IPS DF 19.7 (cell line): ENCODE data around the gene REX1BD.
A peak's percentile ranks its signal among the peaks of the same experiment; 100 is the strongest.
"Not testable (repeated sequence)": the region's sequence is repeated elsewhere in the genome, so short reads cannot be mapped to it uniquely, and the experiment has no call there.

Source experiments
- DNase-seq: peaks from one replicate; pipeline ENCODE4 v3.0.0-alpha.2; 2013; ENCODE audit warnings: low read depth, low spot score

The REX1BD gene

GRCh38 chr19:18588611-18589379 lies at the start of gene REX1BD:
Gene REX1BD (plus strand): TSS chr19:18588798. CDS start chr19:18588802, 4 bp downstream.
- no peak for DNase-seq

GRCh38 chr19:18539372-18539771 lies 49.2 kb upstream of the REX1BD start:
- no peak for DNase-seq

GRCh38 chr19:18540200-18540599 lies 48.4 kb upstream of the REX1BD start:
- not testable (repeated sequence) for DNase-seq

- DNase-seq, result no peak
These were observed 47.2 kb upstream of the REX1BD start for GRCh38 chr19:18541258-18541991.

GRCh38 chr19:18541992-18542940 lies 46.3 kb upstream of the REX1BD start:
- no peak for DNase-seq

DNA sequence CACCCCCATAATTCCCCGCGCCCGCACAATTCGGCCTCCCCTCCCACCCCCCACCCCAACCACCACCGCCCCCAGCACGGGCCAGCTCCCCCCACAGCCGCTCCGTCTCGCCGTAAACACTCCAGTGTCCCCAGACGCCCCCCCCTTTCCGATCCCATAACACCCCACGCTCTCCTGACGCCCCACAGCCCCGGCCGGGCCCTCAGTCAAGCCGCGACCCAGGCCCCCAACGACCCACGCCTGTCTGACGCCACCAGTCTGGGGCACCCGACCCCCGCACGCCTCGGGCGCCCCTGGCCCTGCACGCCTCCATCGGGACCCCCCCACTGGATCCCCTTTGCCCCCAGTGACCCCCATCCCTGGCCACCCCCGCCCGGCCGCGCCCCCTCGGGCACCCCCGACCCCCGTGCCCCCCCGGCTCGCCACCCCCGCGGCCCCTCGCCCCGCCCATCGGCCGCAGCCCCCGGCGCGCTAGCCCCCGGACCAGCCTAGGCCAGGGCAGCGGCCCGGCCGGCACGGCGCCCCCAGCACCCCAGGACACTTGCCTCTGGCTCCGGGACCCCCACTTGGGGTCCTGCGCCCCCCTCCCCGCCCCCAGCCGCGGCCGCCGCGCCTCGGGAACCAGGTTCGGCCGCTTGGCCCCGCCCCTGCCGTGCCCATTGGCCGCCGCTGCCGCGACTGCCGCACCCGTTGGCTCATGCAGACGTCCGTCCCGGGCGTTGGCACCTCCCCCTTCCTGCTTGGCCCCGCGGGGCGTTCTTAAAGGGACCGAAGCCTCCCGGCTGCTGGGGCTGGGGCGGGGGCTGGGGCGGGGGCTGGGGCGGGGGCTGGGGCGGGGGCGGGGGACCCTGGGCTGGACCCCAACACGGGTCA lies 45.4 kb upstream of the REX1BD start, which contains the start of gene FKBP8:
FKBP8 (minus strand) TSS at position 633 of the 873 bp plus-strand sequence. CDS start 1,603 bp downstream, outside the sequence.
- DNase-seq, result no peak

DNA sequence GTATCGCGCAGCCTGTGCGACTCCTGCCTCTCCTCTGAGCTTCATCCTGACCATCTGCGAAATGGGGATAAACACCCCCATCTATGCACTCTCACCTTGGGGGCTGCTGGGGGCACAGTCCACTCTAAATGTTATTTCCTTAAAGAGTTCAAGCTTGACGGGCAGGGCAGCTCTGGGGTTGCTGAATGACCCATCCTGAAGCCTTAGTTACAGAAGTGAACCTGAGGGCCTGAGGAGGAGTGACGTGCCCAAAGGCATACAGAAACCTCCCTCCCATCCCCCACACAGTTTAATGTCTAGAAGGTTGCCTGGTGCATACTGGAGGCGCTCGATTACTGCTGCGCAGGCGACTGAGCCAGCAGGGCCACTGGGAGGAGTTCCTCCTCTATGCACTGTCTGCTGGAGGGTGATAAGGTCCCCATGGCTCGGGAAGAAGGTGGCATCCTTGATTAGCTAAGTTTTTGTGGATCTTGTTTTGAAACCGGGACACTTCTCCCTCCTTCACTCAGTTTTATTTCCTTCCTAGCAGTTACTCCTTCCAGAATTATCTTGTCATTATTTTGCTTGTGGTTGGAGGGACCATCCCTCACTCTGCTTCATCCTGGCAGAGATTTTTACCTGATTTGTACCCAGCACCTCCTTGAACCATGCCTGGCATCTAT lies 44.7 kb upstream of the REX1BD start:
- no peak for DNase-seq

DNA sequence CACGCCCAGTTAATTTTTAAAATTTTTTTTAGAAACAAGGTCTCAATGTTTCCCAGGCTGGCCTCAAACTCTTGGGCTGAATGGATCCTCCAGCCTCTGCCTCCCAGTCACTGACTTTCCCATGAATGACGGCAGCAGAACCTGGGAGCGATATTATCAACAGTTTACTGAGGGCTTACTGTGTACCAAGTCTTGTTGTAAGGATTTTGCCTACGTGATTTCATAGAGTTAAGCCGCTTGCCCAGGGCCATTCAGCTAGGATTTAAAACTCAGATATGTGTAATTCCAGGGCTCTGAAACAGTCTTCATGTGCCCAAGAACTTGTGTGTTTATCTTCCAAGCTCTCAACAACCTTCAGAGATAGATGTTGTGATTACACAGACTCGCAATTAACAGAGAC lies 37.0 kb upstream of the REX1BD start:
- no peak for DNase-seq

DNA sequence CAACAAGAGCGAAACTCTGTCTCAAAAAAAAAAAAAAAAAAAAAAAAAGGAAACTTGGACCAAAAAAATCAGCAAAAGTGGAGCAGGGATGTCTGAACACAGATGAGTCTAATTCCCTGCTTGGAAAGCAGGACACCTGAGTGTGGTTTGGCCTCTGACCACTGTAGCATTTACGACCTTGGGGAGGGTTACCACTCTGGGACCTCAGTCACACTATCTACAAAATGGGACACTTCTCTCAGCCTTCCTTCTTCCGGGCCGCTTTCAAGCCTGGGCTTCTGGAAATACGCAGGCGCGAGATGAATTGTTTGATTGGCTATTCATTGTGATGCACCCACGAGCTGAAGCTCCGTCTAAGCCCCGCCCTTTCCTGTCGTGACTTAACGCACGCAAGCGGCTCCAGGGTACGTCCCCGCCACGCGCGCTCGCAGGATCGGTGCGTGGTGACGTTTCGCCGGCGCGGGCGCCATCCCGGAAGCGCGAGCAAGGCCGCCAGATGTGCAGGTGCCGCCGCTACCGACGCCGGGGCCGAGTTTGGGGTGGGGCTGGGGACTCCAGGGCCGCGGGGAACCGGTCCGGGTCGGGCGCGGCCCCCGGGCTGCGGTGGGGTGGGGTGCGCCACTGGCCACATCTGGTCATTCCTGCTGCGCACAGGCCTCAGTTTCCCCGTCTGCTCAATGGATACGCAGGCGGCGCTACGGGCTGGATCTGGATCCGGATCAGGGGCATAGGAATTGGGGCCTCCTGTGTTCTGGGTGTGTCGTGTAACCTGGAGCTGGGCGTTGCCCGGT lies 31.0 kb upstream of the REX1BD start, which contains the start of gene KXD1:
KXD1 (plus strand) TSS at position 460 of the 791 bp plus-strand sequence. CDS start 4,187 bp downstream, outside the sequence.
- peak; percentile 94 for DNase-seq

GRCh38 chr19:18558202-18558555 lies 30.4 kb upstream of the REX1BD start:
- no peak for DNase-seq

- no peak for DNase-seq
These were observed 30.0 kb upstream of the REX1BD start for GRCh38 chr19:18558604-18559003.

- DNase-seq, result no peak
These were observed 28.9 kb upstream of the REX1BD start for GRCh38 chr19:18559685-18560084.

GRCh38 chr19:18562086-18562485 lies 26.5 kb upstream of the REX1BD start:
- no peak for DNase-seq

GRCh38 chr19:18566953-18567352 lies 21.6 kb upstream of the REX1BD start:
- no peak for DNase-seq

- no peak for DNase-seq
These were observed 20.2 kb upstream of the REX1BD start for GRCh38 chr19:18568367-18568766.

DNA sequence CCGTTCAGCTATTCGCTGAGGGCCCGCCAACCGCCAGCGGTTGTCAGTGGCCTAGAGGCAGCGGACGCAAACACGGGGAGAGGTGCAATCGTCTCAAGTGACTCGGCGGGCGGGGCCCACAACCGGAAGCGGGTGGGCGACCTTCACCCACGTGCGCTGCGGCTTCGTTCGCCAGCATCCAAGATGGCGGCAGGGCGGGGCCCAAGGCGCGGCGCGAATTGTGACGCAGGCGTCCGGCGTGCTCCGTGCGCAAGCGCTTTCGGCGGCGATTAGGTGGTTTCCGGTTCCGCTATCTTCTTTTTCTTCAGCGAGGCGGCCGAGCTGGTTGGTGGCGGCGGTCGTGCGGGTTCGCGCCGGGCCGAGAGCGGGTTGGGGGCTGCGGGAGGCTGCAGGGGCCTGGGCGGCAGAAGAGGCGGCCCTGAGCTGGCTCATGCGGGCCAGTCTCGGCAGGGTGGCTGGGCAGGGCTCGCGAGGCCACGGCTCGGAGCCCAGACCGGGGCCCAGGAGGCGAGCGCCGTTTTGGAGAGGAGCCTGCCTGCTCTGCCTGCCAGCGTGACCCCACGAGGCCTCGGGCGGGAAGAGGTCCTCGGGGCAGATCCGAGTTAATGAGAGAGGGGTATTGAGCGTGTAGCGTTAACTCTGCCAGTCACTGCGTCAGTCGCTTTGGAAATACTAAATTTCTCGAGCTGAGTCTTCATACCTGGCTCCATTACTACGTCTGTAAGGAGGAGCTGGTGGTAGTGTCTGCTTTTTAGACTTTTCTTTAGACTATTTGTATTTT lies 16.8 kb upstream of the REX1BD start, which contains the start of gene UBA52:
UBA52 (plus strand) TSS at position 294 of the 781 bp plus-strand sequence. CDS start 1,444 bp downstream, outside the sequence.
- no peak for DNase-seq

DNA sequence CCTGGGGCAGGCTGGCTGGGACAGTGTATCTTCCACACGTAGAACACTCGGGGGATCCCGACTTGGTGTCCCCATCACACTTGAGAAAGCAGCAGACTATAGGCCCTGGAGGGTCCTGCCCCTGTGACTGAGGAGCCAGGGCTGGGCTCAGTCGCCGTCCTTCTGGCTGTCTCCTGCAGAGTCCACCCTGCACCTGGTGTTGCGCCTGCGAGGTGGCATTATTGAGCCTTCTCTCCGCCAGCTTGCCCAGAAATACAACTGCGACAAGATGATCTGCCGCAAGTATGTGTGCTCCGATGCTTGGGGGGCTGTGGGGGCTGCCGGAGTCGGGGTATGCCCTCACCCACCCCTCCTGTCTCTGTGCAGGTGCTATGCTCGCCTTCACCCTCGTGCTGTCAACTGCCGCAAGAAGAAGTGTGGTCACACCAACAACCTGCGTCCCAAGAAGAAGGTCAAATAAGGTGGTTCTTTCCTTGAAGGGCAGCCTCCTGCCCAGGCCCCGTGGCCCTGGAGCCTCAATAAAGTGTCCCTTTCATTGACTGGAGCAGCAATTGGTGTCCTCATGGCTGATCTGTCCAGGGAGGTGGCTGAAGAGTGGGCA lies 13.8 kb upstream of the REX1BD start:
- DNase-seq, result no peak

DNA sequence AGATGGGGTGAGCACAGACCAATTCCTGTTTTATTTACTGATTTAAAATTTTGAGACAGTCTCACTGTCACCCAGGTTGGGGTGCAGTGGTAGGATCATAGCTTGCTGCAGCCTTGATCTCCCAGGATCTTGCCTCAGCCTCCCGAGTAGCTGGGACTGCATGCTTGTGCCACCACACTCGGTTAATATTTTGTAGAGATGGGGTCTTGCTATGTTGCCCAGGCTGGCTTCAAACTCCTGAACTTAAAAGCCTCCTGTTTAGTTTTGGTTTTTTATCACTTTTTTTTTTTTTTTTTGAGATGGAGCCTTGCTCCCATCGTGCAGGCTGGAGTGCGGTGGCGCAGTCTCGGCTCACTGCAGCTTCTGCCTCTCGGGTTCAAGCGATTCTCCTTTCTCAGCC lies 12.2 kb upstream of the REX1BD start:
- DNase-seq, result no peak
